Measurements from ENCODE around the gene ANKRD37.
"Not testable (repeated sequence)": the region's sequence is repeated elsewhere in the genome, so short reads cannot be mapped to it uniquely, and the experiment has no call there.

Gene ANKRD37
- total RNA-seq = 2.2 to 3.7 reads per million in 2 donors

GRCh38 chr4:185396724-185397385, at the start of gene ANKRD37:
TSS of gene ANKRD37 (plus strand) at chr4:185396841. CDS start at chr4:185396924, 83 bp downstream.
- no peak for DNase-seq

GRCh38 chr4:185346975-185347601, 49.6 kb upstream of the ANKRD37 start:
- DNase-seq = no peak

- no peak for DNase-seq
Measured at GRCh38 chr4:185351691-185352090, 45.0 kb upstream of the ANKRD37 start.

- DNase-seq = no peak
Measured at GRCh38 chr4:185352202-185352601, 44.4 kb upstream of the ANKRD37 start.

GRCh38 chr4:185352741-185353140, 43.9 kb upstream of the ANKRD37 start:
- no peak for DNase-seq

GRCh38 chr4:185357211-185357610, 39.4 kb upstream of the ANKRD37 start:
- no peak for DNase-seq

GRCh38 chr4:185357733-185358440, 38.8 kb upstream of the ANKRD37 start:
- DNase-seq = no peak

GRCh38 chr4:185358514-185358913, 38.1 kb upstream of the ANKRD37 start:
- DNase-seq = no peak

GRCh38 chr4:185358959-185359358, 37.7 kb upstream of the ANKRD37 start:
- no peak for DNase-seq

GRCh38 chr4:185359767-185360446, 36.7 kb upstream of the ANKRD37 start:
- no peak for DNase-seq

- DNase-seq = no peak
Measured at GRCh38 chr4:185361872-185362271, 34.8 kb upstream of the ANKRD37 start.

- not testable (repeated sequence) for DNase-seq
Measured at GRCh38 chr4:185362570-185362969, 34.1 kb upstream of the ANKRD37 start.

GRCh38 chr4:185363251-185363650, 33.4 kb upstream of the ANKRD37 start:
- no peak for DNase-seq

GRCh38 chr4:185364886-185365285, 31.8 kb upstream of the ANKRD37 start:
- no peak for DNase-seq

GRCh38 chr4:185369731-185370130, 26.9 kb upstream of the ANKRD37 start:
- DNase-seq = no peak

- no peak for DNase-seq
Measured at GRCh38 chr4:185370268-185370949, 26.2 kb upstream of the ANKRD37 start.

GRCh38 chr4:185371702-185372101, 24.9 kb upstream of the ANKRD37 start:
- no peak for DNase-seq

- no peak for DNase-seq
Measured at GRCh38 chr4:185374027-185374426, 22.6 kb upstream of the ANKRD37 start.

- DNase-seq = no peak
Measured at GRCh38 chr4:185374573-185374972, 22.1 kb upstream of the ANKRD37 start.

- no peak for DNase-seq
Measured at GRCh38 chr4:185378264-185378663, 18.4 kb upstream of the ANKRD37 start.

GRCh38 chr4:185379326-185380295, 17.0 kb upstream of the ANKRD37 start:
- DNase-seq = no peak
